Panc1 (cell line): ENCODE results near the gene TMA7B.
A peak's percentile ranks its signal among the peaks of the same experiment; 100 is the strongest.

Experiments used
- REST ChIP-seq, 2 experiments: IDR thresholded peaks; 2 replicates each; pipeline ENCODE4 v1.6.1; 2011 to 2012; ENCODE audit warnings: low read depth in 2 of 2, control low read depth in 1 of 2, low read length in 1 of 2, mild to moderate bottlenecking in 1 of 2, moderate library complexity in 1 of 2; ENCODE audit not compliant: insufficient read depth in 1 of 2
- TF ChIP-seq, protein P1 (sequence below): fragments of 450-650 bp; IDR thresholded peaks from 2 replicates; pipeline ENCODE4 v1.5.1; 2017; ENCODE audit warnings: mild to moderate bottlenecking

- TF ChIP-seq, protein P1, sequence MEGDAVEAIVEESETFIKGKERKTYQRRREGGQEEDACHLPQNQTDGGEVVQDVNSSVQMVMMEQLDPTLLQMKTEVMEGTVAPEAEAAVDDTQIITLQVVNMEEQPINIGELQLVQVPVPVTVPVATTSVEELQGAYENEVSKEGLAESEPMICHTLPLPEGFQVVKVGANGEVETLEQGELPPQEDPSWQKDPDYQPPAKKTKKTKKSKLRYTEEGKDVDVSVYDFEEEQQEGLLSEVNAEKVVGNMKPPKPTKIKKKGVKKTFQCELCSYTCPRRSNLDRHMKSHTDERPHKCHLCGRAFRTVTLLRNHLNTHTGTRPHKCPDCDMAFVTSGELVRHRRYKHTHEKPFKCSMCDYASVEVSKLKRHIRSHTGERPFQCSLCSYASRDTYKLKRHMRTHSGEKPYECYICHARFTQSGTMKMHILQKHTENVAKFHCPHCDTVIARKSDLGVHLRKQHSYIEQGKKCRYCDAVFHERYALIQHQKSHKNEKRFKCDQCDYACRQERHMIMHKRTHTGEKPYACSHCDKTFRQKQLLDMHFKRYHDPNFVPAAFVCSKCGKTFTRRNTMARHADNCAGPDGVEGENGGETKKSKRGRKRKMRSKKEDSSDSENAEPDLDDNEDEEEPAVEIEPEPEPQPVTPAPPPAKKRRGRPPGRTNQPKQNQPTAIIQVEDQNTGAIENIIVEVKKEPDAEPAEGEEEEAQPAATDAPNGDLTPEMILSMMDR = peak; percentile 70
- no peak for TF ChIP-seq REST (IDR thresholded peaks at IDR 0.05; ENCODE audit: insufficient read depth in 1 of 2, low read depth in 2 of 2, low read length in 1 of 2)
Measured at GRCh38 chr22:39932918-39933649, 27.1 kb upstream of the TMA7B start.
